Measurements from ENCODE around the gene NUDC. TPM values are rescaled to one million over a fixed set of nuclear protein-coding genes. Genes with fewer than 3 reads are reported as not detected.
A peak's percentile ranks its signal among the peaks of the same experiment; 100 is the strongest.

The NUDC gene
- total RNA-seq (2016; rRNA removed; fragmentation: Illumina TruSeq; extraction: Trizol) (104 and 126 TPM in 2 replicates), polyA plus RNA-seq (2011; rRNA removed) (34.7 and 41.0 TPM in 2 replicates), polyA minus RNA-seq (2011; rRNA and poly(A)+ RNA removed; ENCODE audit: low replicate concordance) (24.1 and 33.6 TPM in 2 replicates), Bru-seq, nascent RNA (percentile 87 among the genes with signal in this experiment), BruChase-seq, experiment 1, labeled RNA remaining after a 6-hour chase (percentile 89 among the genes with signal in this experiment), BruChase-seq, experiment 2, labeled RNA remaining after a 2-hour chase (percentile 85 among the genes with signal in this experiment)
- total RNA-seq (2016; cell fraction: cytosol; rRNA removed; fragmentation: Illumina TruSeq; extraction: Trizol; ENCODE audit: low read depth) = 35.7 TPM in 2 replicates
- total RNA-seq (2016; cell fraction: insoluble cytoplasmic fraction; rRNA removed; fragmentation: Illumina TruSeq; extraction: Trizol) = 105 and 106 TPM in 2 replicates
- 36.4 and 37.7 TPM in 2 replicates for total RNA-seq (2016; cell fraction: membrane; rRNA removed; fragmentation: Illumina TruSeq; extraction: Trizol)
- total RNA-seq (2016; cell fraction: nucleus; rRNA removed; fragmentation: Illumina TruSeq; extraction: Trizol) = 45.3 and 49.3 TPM in 2 replicates
- 35.9 and 39.4 TPM in 2 replicates for polyA plus RNA-seq (2011; cell fraction: cytosol; rRNA removed)
- polyA plus RNA-seq (2011; cell fraction: nucleus; rRNA removed) = 28.6 and 31.4 TPM in 2 replicates
- 88.2 and 90.3 TPM in 2 replicates for polyA plus RNA-seq (2012)
- 25.8 and 26.9 TPM in 2 replicates for polyA plus RNA-seq (2016; cell fraction: cytosol; fragmentation: Illumina TruSeq; extraction: Trizol; ENCODE audit: low read depth)
- 192 and 219 TPM in 2 replicates for polyA plus RNA-seq (2016; cell fraction: insoluble cytoplasmic fraction; fragmentation: Illumina TruSeq; extraction: Trizol; ENCODE audit: low read depth)
- polyA plus RNA-seq (2016; cell fraction: membrane; fragmentation: Illumina TruSeq; extraction: Trizol; ENCODE audit: low read depth) = 34.2 and 35.5 TPM in 2 replicates
- 129 and 135 TPM in 2 replicates for polyA plus RNA-seq (2016; cell fraction: nucleus; fragmentation: Illumina TruSeq; extraction: Trizol; ENCODE audit: insufficient read depth, low read depth)
- polyA minus RNA-seq (2011; cell fraction: cytosol; rRNA and poly(A)+ RNA removed) = 34.1 and 35.1 TPM in 2 replicates
- polyA minus RNA-seq (2011; cell fraction: nucleus; rRNA and poly(A)+ RNA removed) = 20.3 and 24.9 TPM in 2 replicates
- long read RNA-seq, experiment 1, transcript NUDC-201 (9 exons, 1,800 nt) = major isoform, 430 of 535 reads
- long read RNA-seq, experiment 1, partial matches to known transcripts = 41 of 535 reads
- long read RNA-seq, experiment 1, other reads (novel, unspliced or antisense) = 63 of 535 reads
- long read RNA-seq, experiment 2, transcript NUDC-204 (2 exons, 607 nt) = minor isoform, 5 of 524 reads
- long read RNA-seq, experiment 2, transcript NUDC-201 (9 exons, 1,800 nt) = major isoform, 274 of 524 reads
- long read RNA-seq, experiment 2, partial matches to known transcripts = 192 of 524 reads
- long read RNA-seq, experiment 2, other reads (novel, unspliced or antisense) = 53 of 524 reads

GRCh38 chr1:26921540-26922430 is at the start of gene NUDC:
Gene NUDC (plus strand): TSS chr1:26921743. CDS start chr1:26921849, 106 bp downstream.
- in situ Hi-C loops (cut with HindIII; ENCODE audit: extremely low pct_ligation_motif_present, low pct_unique_long_range_greater_than_20kb) (no loop called here), intact Hi-C loops (cut with micrococcal nuclease; ENCODE audit: unreplicated experiment) (no loop called here)
- 2% methylated on average over 38 of the region's 83 CpGs for WGBS (ENCODE audit: low lambda C conversion rate)
- Histone ChIP-seq H3K4me3 (replicated peaks in 1 of 3; ENCODE audit: insufficient read depth in 1 of 3, low read depth in 2 of 3, low read length in 3 of 3) (peak within 1 kb of the TSS; percentile 64 to 98 (median 82)), H3K4me2 (ENCODE audit: low read depth, low read length) (peak within 1 kb of the TSS; percentile 97), H3K27me3 (ENCODE audit: control insufficient read depth in 1 of 2, insufficient read depth in 2 of 2, low read length in 2 of 2) (no peaks in the 10 kb centered on the region; a peak in 1 of 5 replicates), H3K36me3 (replicated peaks in 1 of 2; ENCODE audit: control insufficient read depth in 1 of 2, insufficient read depth in 2 of 2, low read length in 2 of 2) (peaks cover 8 to 19% of the 10 kb centered on the region in 2 experiments), H4K20me1 (ENCODE audit: insufficient read depth, low read length) (peaks cover 4% of the 10 kb centered on the region; the same call in 1 of the 2 replicates), H2AFZ (ENCODE audit: low read length) (no peak within 1 kb of the TSS), H3K9ac (ENCODE audit: insufficient read depth, low read depth, low read length) (peak within 1 kb of the TSS; percentile 94), H3K27ac (ENCODE audit: extremely low read length, insufficient read depth, low read length) (peak within 1 kb of the TSS; percentile 77), H3K9me3 (ENCODE audit: low read length) (no peaks in the 10 kb centered on the region), H3K4me1 (ENCODE audit: insufficient read depth, low read length) (peaks cover 53% of the 10 kb centered on the region), H3K79me2 (ENCODE audit: insufficient read depth, low read length) (peaks cover 38% of the 10 kb centered on the region)
- ChIA-PET CTCF (ENCODE audit: low intra/inter-chr PET ratio, low total read pairs) (no interaction called here), POLR2A (interaction anchor here (0.9 to 2.4 kb wide), 6 partner anchors 9 to 72 kb away, joined by 3 to 24 read pairs (median 8); partner anchors contain the start of genes GPATCH3, NR0B2 and TRNP1)
- FAIRE-seq (peak; percentile 95), DNase-seq (ENCODE audit: low spot score) (peak; percentile 93), ATAC-seq (peak; percentile 97)
- BruUV-seq (replicated peaks) = no TSS peak
- no peak for TF ChIP-seq CBX2 (IDR thresholded peaks at IDR 0.05; ENCODE audit: low read depth, low read length)
- TF ChIP-seq CBX2 (CRISPR knock-in tag; IDR thresholded peaks at IDR 0.05; ENCODE audit: low read depth) = no peak
- TF ChIP-seq ZNF121 (CRISPR knock-in tag; IDR thresholded peaks at IDR 0.05) = 0 out of 2 replicates have a peak, but pooled peaks have one; percentile 39
- TF ChIP-seq ARHGAP35 (CRISPR knock-in tag; IDR thresholded peaks at IDR 0.05; ENCODE audit: borderline replicate concordance) = peak; percentile 66; the same call in 1 of the 2 replicates
- TF ChIP-seq NFE2L2 (IDR thresholded peaks at IDR 0.05; ENCODE audit: low read length) = no peak
- no peak for TF ChIP-seq ARID3A (IDR thresholded peaks at IDR 0.05; ENCODE audit: low read depth, low read length)
- TF ChIP-seq ZNF180 (CRISPR knock-in tag; IDR thresholded peaks at IDR 0.05; ENCODE audit: borderline replicate concordance, low read depth) = no peak
- no peak for TF ChIP-seq ATF2 (CRISPR knock-in tag; IDR thresholded peaks at IDR 0.05)
- no peak for TF ChIP-seq NBN (conservative IDR thresholded peaks at IDR 0.05)
- TF ChIP-seq ZNF639 (CRISPR knock-in tag; conservative IDR thresholded peaks at IDR 0.05) = peak; percentile 38; the same call in 1 of the 2 replicates
- no peak; the same call in 1 of the 2 replicates for TF ChIP-seq ZNF160 (CRISPR knock-in tag; IDR thresholded peaks at IDR 0.05)
- no peak for TF ChIP-seq CC2D1A (CRISPR knock-in tag; IDR thresholded peaks at IDR 0.05)
- TF ChIP-seq ZFX (CRISPR knock-in tag; IDR thresholded peaks at IDR 0.05; ENCODE audit: low read depth) = peak; percentile 97

All from HepG2 (cell line).